Ascending aorta (tissue), 2 donors: ENCODE results near the gene CD79A. TPM values are rescaled to one million over a fixed set of nuclear protein-coding genes. Genes with fewer than 3 reads are reported as not detected.

Experiments used
- DNase-seq, 2 donors: peaks; one replicate each; pipeline ENCODE4 v3.0.0-alpha.2; 2019; ENCODE audit warnings: low spot score in 2 of 2
- H3K27ac ChIP-seq, 2 donors: fragments of 200-600 bp; sonication (generic); one replicate each; pipeline ENCODE4 v1.5.1; 2016 to 2017; ENCODE audit warnings: mild to moderate bottlenecking in 1 of 2
- H3K27me3 ChIP-seq: fragments of 200-600 bp; sonication (generic); one replicate; pipeline ENCODE4 v1.5.1; 2017
- H3K36me3 ChIP-seq, 2 donors: fragments of 200-600 bp; sonication (generic); one replicate each; pipeline ENCODE4 v1.5.1; 2016
- H3K4me1 ChIP-seq, 2 donors: fragments of 200-600 bp; sonication (generic); one replicate each; pipeline ENCODE4 v1.5.1; 2016 to 2017; ENCODE audit warnings: mild to moderate bottlenecking in 1 of 2
- H3K4me3 ChIP-seq, 2 donors: fragments of 200-600 bp; sonication (generic); one replicate each; pipeline ENCODE4 v1.5.1; 2016 to 2017; ENCODE audit warnings: mild to moderate bottlenecking in 1 of 2
- H3K9me3 ChIP-seq, 2 donors: fragments of 200-600 bp; sonication (generic); one replicate each; pipeline ENCODE4 v1.5.1; 2016
- intact Hi-C: fragments of 100-400 bp; cut with DNase I; formaldehyde crosslinking; loops from one replicate; pipeline ENCODE4 v1.15.1; 2023
- total RNA-seq: library from RNA; depleted of rRNA; stranded (reverse); fragments of >200 nt; gene quantifications from one replicate; pipeline ENCODE4 v1.1.0, GENCODE V29; 2016
- TF ChIP-seq, protein P1 (sequence below), 3 experiments: fragments of 200-600 bp in 2 of 3; fragments of 450-650 bp in 1 of 3; sonication (generic) in 2 of 3; IDR thresholded peaks; one replicate each; pipeline ENCODE4 v1.5.1; 2016 to 2019; ENCODE audit warnings: antibody characterized with exemption in 3 of 3, mild to moderate bottlenecking in 1 of 3, moderate library complexity in 1 of 3

The CD79A gene
- total RNA-seq, 1 donor from 2014 or later = not detected

DNA sequence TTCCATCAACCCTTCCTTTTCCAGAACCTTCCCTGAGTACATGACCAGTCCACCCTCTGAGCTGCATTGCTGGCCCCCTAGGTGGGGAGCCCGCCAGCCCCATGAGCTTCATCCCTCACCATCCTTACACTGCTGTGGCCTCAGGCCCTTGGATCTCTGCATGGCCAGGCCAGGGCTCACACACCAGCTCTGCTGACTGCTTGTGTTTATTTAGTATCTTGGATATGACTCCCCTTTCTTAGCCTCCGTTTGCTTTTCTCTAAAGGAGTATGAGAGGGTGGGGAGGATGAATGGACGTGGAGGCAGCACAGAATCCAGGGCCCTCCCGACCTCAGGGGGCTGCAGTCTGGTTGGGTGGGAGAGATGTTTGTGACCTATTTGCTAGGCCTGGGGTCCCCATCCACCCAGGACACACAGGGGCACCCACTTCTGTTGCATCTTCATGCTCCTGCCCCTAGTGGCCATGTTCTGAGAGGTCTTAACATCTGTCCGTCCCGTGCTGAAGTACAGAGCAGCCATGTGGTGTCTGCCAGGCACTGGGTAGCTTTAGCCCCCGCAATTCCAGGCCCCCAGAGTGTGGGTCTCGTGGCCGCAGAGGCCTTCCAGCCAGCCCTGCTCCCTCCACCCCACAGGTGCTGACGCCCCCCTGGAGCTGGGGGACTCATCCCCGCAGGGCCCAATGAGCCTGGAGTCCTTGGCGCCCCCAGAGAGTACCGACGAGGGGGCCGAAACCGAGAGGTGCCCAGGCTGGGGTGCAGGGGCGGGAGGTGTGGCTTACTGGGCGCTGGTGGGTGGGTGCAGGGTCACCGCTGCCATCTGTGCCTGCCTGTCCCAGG, 18.9 kb downstream of the CD79A start:
- no peaks in the 10 kb centered on the region for H3K4me1 ChIP-seq
- DNase-seq = no peak
- H3K4me3 ChIP-seq = no peak overlapping the region
- H3K27ac ChIP-seq = no peak overlapping the region
- H3K27me3 ChIP-seq = no peaks in the 10 kb centered on the region
- H3K36me3 ChIP-seq = peaks cover 69 to 74% of the 10 kb centered on the region in 2 donors
- H3K9me3 ChIP-seq = no peaks in the 10 kb centered on the region
- intact Hi-C loops = no loop called here
- TF ChIP-seq, protein P1, sequence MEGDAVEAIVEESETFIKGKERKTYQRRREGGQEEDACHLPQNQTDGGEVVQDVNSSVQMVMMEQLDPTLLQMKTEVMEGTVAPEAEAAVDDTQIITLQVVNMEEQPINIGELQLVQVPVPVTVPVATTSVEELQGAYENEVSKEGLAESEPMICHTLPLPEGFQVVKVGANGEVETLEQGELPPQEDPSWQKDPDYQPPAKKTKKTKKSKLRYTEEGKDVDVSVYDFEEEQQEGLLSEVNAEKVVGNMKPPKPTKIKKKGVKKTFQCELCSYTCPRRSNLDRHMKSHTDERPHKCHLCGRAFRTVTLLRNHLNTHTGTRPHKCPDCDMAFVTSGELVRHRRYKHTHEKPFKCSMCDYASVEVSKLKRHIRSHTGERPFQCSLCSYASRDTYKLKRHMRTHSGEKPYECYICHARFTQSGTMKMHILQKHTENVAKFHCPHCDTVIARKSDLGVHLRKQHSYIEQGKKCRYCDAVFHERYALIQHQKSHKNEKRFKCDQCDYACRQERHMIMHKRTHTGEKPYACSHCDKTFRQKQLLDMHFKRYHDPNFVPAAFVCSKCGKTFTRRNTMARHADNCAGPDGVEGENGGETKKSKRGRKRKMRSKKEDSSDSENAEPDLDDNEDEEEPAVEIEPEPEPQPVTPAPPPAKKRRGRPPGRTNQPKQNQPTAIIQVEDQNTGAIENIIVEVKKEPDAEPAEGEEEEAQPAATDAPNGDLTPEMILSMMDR (IDR thresholded peaks at IDR 0.05) = no peak

DNA sequence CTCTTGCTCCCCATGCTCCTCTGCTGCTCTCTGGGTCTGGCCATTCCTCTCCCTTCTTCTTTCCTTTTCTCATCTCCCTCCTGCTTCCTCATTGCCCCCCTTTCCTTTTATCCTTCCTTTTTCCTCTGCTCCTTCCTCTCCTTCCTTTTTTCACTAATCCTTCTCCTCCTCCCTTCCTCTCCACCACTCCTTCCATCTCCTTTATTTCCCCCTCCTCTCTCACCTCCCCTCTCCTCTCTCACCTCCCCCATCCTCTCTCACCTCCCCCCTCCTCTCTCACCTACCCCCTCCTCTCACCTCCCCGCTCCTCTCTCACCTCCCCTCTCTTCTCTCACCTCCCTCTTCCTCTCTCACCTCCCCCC, 19.5 kb downstream of the CD79A start:
- Histone ChIP-seq H3K4me3 (no peak overlapping the region), H3K9me3 (no peaks in the 10 kb centered on the region), H3K36me3 (peaks cover 75 to 80% of the 10 kb centered on the region in 2 donors), H3K27ac (no peak overlapping the region), H3K4me1 (no peaks in the 10 kb centered on the region), H3K27me3 (no peaks in the 10 kb centered on the region)
- TF ChIP-seq, protein P1 (IDR thresholded peaks at IDR 0.05) = no peak
- DNase-seq = no peak
- intact Hi-C loops = no loop called here

DNA sequence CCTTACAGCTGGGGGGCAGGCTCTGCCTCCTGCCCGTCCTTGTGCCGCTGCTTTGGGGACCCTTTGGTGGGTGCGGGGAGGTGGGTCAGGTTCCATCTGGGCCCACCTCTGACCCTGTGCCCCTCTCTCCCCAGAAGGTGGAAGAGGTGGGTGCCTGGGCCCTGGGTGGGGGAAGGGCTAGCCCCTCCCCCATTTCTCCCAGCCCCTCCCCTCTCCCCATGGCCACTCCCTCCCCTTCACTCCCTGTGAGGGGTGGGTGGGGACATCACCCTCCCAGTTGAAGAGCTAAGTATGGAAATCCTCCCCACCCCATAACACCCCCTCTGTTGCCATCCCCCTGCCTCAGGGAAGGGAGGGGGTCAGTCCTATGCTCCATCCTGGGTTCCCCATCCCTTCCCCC, 20.1 kb downstream of the CD79A start:
- intact Hi-C loops = no loop called here
- TF ChIP-seq, protein P1 (IDR thresholded peaks at IDR 0.05) = no peak
- no peak overlapping the region for H3K4me3 ChIP-seq
- no peak for DNase-seq
- H3K27ac ChIP-seq = no peak overlapping the region
- no peaks in the 10 kb centered on the region for H3K27me3 ChIP-seq
- H3K9me3 ChIP-seq = no peaks in the 10 kb centered on the region
- no peaks in the 10 kb centered on the region for H3K4me1 ChIP-seq
- H3K36me3 ChIP-seq = peaks cover 76 to 81% of the 10 kb centered on the region in 2 donors

DNA sequence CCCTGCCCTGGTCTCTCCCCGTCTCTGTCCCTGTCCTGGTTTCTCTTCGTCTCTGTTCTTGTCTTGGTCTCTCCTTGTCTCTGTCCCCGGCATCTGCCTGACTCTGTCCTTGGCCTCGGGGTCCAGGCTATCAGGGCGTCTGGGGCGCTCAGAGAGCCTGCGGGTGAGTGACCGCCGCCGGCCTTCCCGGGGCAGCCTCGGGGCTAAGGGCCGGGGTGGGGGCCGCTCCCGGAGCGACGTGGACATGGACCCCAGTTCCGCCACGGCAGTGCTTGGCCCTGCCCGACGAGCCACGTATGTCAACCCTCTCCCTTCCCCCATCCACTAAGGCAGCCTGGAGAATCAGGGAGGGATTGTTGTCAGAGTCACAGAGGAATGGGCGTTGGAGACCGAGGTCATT, 20.7 kb downstream of the CD79A start:
- H3K27ac ChIP-seq = no peak overlapping the region
- no peak for DNase-seq
- no peak overlapping the region for H3K4me3 ChIP-seq
- TF ChIP-seq, protein P1 (IDR thresholded peaks at IDR 0.05) = no peak
- no peaks in the 10 kb centered on the region for H3K4me1 ChIP-seq
- H3K9me3 ChIP-seq = no peaks in the 10 kb centered on the region
- intact Hi-C loops = no loop called here
- H3K36me3 ChIP-seq = peaks cover 76 to 83% of the 10 kb centered on the region in 2 donors
- H3K27me3 ChIP-seq = no peaks in the 10 kb centered on the region

DNA sequence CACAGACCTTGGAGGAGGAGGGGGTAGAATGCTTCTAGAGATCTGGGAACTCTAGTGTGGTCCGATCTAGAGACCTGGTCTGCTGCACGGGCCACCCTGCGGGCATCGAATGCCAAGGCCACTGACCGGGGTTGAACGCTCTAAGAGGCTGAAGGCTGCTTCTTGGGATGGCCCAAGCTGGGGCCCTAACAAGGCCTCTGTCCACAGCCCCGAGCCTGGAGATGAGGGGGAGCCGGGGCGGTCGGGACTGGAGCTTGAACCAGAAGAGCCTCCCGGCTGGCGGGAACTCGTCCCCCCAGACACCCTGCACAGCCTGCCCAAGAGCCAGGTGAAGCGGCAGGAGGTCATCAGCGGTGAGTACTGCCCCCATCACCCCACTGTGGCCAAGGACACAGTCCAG, 21.2 kb downstream of the CD79A start:
- H3K9me3 ChIP-seq = no peaks in the 10 kb centered on the region
- peaks cover 79 to 87% of the 10 kb centered on the region in 2 donors for H3K36me3 ChIP-seq
- no peak overlapping the region for H3K27ac ChIP-seq
- H3K4me1 ChIP-seq = no peaks in the 10 kb centered on the region
- no peaks in the 10 kb centered on the region for H3K27me3 ChIP-seq
- H3K4me3 ChIP-seq = no peak overlapping the region
- TF ChIP-seq, protein P1 (IDR thresholded peaks at IDR 0.05) = no peak
- no peak for DNase-seq
- intact Hi-C loops = no loop called here
